Measurements from ENCODE around the gene ZNF106.

Gene ZNF106

GRCh38 chr15:42364529-42364928, 126.4 kb downstream of the ZNF106 start:
- DNase-seq = no peak

GRCh38 chr15:42363942-42364341, 127.0 kb downstream of the ZNF106 start:
- DNase-seq = no peak

- no peak for DNase-seq
These were observed 127.5 kb downstream of the ZNF106 start for GRCh38 chr15:42363487-42363886.

Data from GF-D8 (cell line).